Measurements from ENCODE around the gene BUD23. TPM values are rescaled to one million over a fixed set of nuclear protein-coding genes. Genes with fewer than 3 reads are reported as not detected.
A peak's percentile ranks its signal among the peaks of the same experiment; 100 is the strongest.
"Not testable (repeated sequence)": the region's sequence is repeated elsewhere in the genome, so short reads cannot be mapped to it uniquely, and the experiment has no call there.

Gene BUD23
- total RNA-seq, 4 donors from 2014 or later = 12.4 to 54.6 (median 31.5) TPM

GRCh38 chr7:73659983-73660382, 23.4 kb upstream of the BUD23 start:
- DNase-seq = no peak
- Histone ChIP-seq H3K27me3 (no peaks in the 10 kb centered on the region), H3K27ac (no peak overlapping the region), H3K4me1 (no peaks in the 10 kb centered on the region), H3K36me3 (no peaks in the 10 kb centered on the region), H3K4me3 (no peak overlapping the region), H3K9me3 (no peaks in the 10 kb centered on the region)
- intact Hi-C loops (cut with DNase I; ENCODE audit: low total_unique reads) = no loop called here
- no peak for TF ChIP-seq CTCF (IDR thresholded peaks at IDR 0.05)
- no peak for TF ChIP-seq POLR2A (IDR thresholded peaks at IDR 0.05)

GRCh38 chr7:73660594-73660993, 22.8 kb upstream of the BUD23 start:
- H3K27me3 ChIP-seq; DNase-seq; H3K4me1 ChIP-seq; H3K36me3 ChIP-seq; H3K4me3 ChIP-seq; H3K27ac ChIP-seq; intact Hi-C loops (cut with DNase I; ENCODE audit: low total_unique reads); H3K9me3 ChIP-seq: not testable (repeated sequence)

- TF ChIP-seq CTCF (IDR thresholded peaks at IDR 0.05) = no peak
- no peak for TF ChIP-seq POLR2A (IDR thresholded peaks at IDR 0.05)
- Histone ChIP-seq H3K36me3 (no peaks in the 10 kb centered on the region), H3K27ac (no peak overlapping the region), H3K4me1 (no peaks in the 10 kb centered on the region), H3K9me3 (no peaks in the 10 kb centered on the region), H3K27me3 (no peaks in the 10 kb centered on the region), H3K4me3 (no peak overlapping the region)
- DNase-seq = no peak
- intact Hi-C loops (cut with DNase I; ENCODE audit: low total_unique reads) = no loop called here
These were observed 20.4 kb upstream of the BUD23 start for GRCh38 chr7:73663033-73663432.

- H3K27ac ChIP-seq = peak within 1 kb of the TSS in 1 of 2 donors; percentile 32
- no peaks in the 10 kb centered on the region for H3K9me3 ChIP-seq
- no peaks in the 10 kb centered on the region for H3K27me3 ChIP-seq
- H3K4me3 ChIP-seq = peak within 1 kb of the TSS; percentile 32 to 59
- peak in 1 of 2 donors; percentile 59 for TF ChIP-seq POLR2A (IDR thresholded peaks at IDR 0.05)
- peak; percentile 48 to 99 (median 94) for TF ChIP-seq CTCF (IDR thresholded peaks at IDR 0.05)
- intact Hi-C loops (cut with DNase I; ENCODE audit: low total_unique reads) = no loop called here
- H3K4me1 ChIP-seq = peaks cover 0 to 7% of the 10 kb centered on the region in 2 donors
- peak; percentile 88 for DNase-seq
- no peaks in the 10 kb centered on the region for H3K36me3 ChIP-seq
These were observed 15.9 kb upstream of the BUD23 start, which contains the start of gene VPS37D for GRCh38 chr7:73667344-73668102. Gene VPS37D, plus strand, starts transcription at chr7:73667831. Its CDS starts 128 bp downstream, at chr7:73667959.

- Histone ChIP-seq H3K27me3 (no peaks in the 10 kb centered on the region), H3K4me1 (peaks cover 0 to 7% of the 10 kb centered on the region in 2 donors), H3K36me3 (no peaks in the 10 kb centered on the region), H3K4me3 (peak overlapping the region; percentile 32 to 59), H3K27ac (peak overlapping the region in 1 of 2 donors; percentile 32), H3K9me3 (no peaks in the 10 kb centered on the region)
- intact Hi-C loops (cut with DNase I; ENCODE audit: low total_unique reads) = no loop called here
- peak in 1 of 2 donors; percentile 27 for DNase-seq
- TF ChIP-seq POLR2A (IDR thresholded peaks at IDR 0.05) (no peak), CTCF (IDR thresholded peaks at IDR 0.05) (no peak)
These were observed 15.1 kb upstream of the BUD23 start for GRCh38 chr7:73668103-73668885.
